Midbrain (tissue), 1 donor: Measurements from ENCODE around the gene SLC19A3.
"Not testable (repeated sequence)": the region's sequence is repeated elsewhere in the genome, so short reads cannot be mapped to it uniquely, and the experiment has no call there.

Experiments used
- DNase-seq: peaks from one replicate; lab custom pipeline; 2025; lab: John Stamatoyannopoulos, UW

Gene SLC19A3

DNA sequence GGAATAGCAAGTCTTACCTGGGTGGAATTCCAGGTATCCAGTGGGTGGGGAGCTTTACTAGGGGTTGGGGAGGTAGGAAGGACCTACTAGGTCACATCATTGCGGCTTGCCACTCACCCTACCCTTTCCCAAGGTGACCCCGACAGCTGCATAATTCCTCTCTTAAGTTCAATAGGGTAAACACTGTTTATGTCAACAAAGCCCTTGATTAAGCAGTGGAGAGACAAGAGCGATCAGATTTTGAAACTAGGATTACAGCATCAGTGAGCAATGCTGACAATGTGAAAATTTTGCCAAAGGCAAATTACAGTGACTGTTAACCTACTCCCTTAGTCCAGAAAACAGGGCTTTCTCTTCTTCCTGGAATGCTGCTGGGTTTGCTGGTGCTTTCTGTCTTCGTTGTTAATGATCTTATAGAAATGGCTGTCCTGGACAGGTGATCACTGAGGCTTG, 14.5 kb downstream of the SLC19A3 start:
- no peak for DNase-seq

DNA sequence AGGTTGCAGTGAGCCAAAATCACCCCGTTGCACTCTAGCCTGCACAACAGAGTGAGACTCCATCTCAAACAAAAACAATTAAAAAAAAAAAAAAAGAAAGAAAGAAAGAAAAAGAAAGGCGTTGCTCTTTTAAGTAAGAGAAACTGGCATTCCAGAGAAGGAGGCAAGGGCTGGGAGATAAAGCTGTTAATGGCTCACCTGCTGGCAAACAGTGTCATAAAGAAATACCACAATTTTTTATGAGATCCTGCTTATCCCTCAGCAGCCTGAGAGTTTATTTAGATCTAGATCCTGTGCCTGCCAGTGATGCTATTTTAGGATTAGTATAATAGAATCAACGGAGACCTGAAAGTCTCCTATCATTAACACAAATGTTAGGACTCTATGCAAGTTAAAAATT, 16.3 kb downstream of the SLC19A3 start:
- no peak for DNase-seq

DNA sequence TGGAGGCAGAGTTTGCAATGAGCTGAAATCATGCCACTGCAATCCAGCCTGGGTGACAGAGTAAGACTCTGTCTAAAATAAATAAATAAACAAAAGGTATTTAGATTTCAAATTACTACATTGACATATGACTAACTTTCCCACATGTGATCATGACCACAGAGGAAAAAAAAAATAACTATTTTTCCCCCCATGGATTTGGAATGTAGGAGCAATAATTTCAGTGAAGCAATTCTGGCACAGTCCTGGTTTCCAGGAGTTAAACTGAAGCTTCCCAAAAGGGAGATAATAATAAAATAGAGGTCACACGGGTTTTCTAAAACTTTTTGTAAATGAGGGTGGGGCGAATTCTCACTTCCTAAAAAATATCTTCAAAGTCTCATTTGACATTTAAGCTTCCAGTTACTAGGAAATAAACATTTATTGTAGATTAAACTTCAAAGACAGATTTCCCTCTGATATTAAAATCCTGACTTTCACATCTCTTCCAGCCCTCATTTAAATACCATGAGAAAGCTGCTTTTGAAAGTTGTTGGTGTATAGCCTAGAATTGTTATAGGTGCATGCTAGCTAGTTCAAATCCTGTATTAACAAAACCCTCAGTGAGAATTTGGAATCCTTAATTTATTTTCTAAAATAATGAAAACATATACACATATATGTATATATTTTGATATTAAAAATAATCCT, 20.7 kb downstream of the SLC19A3 start:
- no peak for DNase-seq

DNA sequence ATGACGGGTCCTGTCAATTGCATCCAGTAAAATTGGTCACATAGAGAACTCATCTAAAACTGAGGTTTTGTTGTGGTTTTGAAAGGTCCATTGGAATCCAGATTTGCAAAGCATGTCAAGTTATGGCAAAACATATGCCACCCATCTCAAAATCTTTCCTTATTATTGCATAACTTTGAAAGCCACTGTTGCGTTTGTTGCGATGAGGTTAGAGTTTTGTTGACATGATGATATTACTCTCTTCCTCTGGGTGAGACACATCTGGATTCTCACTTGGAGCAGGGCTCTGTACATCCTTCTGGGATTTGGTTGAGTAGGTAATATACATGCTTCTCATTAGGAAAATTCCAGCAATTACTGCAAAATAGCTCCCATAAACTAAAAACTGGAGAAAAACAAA, 30.6 kb downstream of the SLC19A3 start:
- DNase-seq = no peak

DNA sequence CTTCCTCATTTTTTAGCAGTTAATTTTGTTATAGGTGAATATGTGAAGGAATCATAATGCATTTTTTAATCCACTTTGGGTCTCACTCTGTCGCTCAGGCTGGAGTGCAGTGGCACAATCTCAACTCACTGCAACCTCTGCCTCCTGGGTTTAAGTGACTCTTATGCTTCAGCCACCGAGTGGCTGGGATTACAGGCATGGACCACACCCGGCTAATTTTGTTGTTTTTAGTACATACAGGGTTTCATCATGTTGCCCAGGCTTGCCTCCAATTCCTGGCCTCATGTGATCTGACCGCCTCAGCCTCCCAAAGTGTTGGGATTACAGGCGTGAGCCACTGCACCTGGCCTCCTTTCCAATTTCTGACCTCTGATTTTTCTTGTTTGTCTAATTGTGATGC, 33.6 kb downstream of the SLC19A3 start:
- no peak for DNase-seq

DNA sequence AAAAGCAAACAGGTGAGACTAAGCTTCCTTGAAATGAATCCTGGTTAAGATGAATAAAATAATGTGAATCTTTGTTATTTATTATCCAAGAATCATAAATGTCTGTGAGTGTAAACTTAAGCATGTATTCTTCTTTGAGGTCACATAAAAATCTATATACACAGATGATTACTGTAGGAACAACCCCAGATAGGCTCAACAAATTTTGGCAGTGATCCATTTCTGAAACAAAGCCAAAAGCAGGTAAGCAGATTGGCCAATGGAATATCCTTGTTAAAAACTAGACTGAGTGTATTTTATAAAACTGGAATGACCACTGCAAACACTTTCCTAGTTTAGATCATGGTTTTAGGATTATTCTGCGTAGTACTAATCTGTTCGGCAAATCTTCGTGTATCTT, 39.9 kb downstream of the SLC19A3 start:
- no peak for DNase-seq

DNA sequence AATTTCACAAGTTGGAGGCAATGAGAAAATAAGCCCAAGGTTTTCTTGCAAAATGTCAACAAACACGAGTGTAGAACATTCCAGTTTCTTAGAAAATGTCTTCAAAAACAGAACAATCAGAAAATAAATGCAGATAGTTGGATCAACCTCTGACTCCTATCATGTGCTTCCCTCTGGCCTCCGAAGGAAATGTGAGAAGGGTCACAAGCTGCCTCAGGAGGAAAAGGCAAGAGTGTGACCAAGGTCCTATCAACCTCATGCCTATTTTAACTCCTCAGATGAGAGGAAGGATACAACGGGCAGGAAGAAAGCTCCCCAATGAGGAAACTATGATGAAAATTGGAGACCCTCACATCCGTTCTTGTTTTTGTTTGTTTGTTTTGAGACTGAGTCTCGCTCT, 43.3 kb downstream of the SLC19A3 start:
- DNase-seq = no peak

DNA sequence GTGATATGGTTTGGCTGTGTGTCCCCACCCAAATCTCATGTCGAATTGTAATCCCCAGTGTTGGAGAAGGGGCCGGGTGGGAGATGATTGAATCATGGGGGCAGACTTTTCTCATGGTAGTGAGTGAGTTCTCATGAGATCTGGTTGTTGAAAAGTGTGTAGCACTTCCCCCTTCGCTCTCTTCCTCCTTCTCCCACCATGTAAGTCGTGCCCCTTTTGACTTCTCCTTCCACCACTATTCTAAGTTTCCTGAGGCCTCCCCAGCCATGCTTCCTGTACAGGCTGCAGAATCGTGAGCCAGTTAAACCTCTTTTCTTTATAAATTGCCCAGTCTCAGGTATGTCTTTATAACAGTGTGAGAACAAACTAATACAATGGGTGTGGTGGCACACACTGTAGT, 44.2 kb downstream of the SLC19A3 start:
- DNase-seq = not testable (repeated sequence)

DNA sequence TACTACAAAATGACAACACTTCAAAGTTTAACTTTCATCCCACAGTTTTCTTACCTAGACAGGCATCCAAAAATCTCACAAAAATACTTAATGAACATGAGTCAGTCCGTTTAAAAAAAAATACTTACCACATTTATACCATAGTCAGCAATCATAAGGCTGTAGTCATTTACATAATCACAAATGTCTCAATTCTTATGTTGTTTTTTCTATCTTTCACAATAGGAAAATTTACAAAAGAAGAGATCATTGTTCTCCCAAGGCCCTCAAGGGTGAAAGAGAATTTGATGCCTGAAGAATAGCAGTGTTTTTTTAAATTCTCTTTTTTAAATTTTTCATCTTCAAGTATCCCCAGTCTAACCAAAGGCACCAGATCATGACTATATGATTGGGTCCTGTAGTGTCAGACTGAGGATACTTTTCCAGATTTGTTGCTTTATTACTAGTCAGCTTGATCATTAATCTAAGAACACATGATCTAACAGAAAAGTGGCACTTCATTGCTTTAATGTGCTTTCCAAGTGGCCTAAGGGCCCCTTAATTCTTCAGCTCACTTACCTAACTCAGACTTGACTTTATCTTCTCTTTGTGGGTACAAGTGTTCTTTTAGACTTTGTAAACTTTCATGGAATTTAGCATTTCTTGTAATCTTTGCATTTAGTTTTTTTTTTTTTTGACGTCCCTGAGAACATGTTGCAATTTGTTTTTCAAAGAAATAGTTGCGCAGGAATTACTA, 46.5 kb downstream of the SLC19A3 start:
- DNase-seq = no peak

DNA sequence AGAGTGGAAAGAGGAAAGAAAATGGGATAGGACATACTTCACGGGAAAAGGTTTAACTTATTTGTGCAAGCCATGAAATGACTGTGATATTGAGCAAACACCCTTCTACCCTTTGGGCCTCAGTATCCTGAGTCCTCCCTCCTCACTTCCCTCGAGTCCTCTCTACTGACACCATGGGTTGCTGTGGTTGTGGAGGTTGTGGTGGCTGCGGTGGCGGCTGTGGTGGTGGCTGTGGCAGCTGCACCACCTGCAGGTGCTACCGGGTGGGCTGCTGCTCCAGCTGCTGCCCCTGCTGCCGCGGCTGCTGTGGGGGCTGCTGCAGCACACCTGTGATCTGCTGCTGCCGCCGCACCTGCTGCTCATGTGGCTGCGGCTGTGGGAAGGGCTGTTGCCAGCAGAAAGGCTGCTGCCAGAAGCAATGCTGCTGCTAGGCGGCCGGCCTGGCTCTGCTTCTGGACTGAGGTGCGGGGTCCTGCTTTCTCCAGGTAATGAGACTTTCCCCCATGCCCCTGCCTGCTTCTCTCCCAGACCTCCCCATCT, 51.1 kb downstream of the SLC19A3 start, which contains the start of gene SCYGR5:
TSS of gene SCYGR5 (plus strand) at position 174 of the 540 bp plus-strand sequence. CDS start at position 174, 0 bp downstream.
- not testable (repeated sequence) for DNase-seq

DNA sequence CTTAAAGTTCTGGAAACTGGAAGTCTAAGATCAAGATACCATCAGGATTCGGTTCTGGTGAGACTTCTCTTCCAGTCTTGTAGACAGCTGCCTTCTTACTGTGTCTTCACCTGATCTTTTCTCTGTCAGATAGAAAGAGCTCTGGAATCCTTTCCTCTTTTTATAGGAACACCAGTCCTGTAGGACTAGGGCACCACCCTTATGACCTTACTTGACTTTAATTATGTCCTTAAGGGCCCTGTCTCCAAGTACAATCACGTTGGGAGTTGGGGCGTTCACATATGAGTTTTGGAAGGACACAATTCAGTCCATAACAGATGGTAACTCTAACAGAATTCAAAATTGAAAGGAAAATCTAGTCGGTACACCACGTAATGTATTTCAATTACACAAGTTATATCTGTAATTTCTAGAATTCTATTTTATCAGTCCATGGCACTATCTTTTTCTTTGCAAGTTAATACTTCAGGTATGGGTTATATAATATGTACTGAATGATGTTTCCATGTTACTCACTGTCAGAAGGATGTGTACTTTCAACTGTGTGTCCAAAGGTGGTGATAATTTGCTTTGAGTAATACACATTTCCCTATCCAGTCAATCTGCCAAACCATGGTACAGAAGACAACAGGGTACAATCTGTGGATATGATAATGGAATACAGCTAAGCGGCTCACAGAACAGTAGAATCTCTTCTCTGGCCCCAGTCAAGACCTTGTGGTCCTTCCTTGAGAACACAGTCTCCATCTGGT, 52.5 kb downstream of the SLC19A3 start:
- no peak for DNase-seq

DNA sequence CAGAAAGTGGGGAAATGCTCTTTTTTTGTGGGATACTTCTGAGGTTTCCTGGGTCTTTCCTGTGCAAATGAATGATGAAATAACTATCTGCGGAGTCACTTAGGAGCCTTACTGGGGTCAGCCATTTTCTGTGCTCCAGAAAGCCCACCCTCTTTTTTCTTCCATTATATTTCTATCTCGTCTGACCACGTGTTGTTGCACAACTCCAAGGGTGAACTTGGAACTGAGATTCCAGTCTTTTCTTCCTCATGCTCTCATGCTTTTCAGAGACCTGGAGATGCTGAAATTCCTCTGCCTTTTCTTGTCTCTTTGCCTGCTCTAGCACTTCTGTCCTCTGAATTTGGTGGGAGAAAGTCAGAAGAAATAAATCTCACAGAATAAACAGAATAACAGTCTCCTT, 56.0 kb downstream of the SLC19A3 start:
- DNase-seq = no peak

DNA sequence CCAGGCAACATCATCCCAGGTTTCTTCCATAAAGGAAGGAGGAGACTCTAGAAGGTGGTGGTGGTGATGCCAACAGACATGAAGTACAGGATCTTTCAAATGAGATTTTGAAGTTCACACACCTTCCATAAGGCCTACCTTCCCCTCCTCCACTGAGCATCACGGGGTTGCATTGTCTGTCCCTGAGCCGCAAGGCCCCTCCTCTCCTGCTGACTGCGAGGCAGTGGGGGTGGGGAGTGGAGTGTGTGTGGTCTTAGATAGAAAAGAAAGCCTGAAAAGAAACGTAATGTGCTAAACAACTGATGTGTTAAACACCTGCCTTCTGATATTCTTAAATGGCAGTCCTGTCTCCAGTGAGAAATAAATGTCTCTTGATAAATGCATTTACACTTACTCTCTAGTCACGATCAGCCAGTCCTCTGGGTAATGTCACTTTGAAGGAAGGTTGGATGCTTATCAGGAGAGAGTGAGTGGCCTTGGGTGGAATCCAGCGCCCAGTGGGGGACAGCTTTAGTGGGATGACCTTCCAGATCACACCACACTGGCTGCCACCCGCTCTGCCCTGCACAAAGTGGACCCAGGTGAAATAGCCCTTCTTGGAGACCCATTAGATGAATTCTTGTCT, 56.7 kb downstream of the SLC19A3 start:
- no peak for DNase-seq

DNA sequence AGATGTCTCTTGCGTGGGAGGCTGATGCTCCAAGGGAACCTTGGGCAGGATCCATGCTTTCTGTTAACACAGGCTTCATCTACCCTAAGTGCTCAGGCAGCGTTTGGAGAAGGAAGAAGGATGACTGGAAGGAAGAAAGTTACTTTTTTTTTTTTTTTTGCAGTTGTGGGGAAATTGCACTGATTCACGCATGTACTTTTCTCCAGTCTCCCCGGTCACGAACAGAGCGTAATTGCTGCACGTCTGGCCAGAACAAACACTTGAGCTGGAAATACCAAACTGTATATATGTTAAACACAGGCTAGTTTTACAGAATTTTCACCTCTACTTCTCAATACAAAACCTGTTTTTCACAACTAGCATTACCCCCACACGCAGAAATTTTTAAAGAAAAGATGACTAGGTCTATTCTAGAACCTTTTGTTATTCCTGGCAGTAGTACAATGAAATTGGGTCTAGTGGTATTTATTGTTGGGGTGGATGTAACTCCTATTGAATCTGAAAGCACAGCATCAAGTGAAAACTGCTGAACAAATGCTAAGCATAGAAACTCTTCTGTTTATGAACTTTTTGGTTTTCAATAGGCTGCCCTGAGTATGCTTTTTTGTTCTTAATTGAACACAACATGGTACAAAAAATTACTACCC, 60.5 kb downstream of the SLC19A3 start:
- DNase-seq = no peak

DNA sequence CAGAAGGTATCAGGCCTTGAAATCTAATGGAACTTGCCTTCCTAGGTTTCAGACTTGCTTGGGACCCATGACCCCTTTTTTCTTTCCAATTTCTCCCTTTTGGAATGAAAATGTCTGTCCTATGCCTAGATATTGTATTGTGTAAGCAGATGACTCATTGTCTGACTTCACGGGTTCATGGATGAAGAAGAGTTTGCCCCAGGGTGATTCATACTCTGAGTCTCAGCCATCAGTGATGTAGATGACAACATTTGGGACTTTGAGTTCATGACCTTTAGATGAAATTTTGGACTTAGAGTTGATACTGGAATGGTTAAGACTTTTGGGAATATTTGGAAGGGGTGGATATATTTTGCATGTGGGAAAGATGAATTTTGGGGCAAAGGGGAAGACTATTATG, 62.4 kb downstream of the SLC19A3 start:
- no peak for DNase-seq

DNA sequence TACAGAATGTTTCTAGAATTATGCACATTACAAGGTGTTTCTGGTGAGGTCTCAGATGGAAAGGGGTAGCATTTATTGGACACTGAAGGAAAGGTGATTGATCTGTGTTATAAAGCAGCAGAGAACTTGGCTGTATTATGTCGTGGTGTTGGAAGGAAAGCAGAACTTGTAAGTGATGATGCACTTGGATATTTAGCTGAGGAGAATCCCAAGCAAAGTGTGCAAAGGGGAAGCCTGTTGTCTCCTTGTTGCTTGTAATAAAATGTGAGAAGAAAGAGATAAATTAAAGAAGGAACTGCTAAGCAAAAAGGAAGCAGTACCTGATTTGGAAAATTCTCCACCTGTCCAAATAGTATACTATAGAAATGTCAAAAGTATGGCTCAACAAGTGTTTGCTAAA, 63.4 kb downstream of the SLC19A3 start:
- no peak for DNase-seq

DNA sequence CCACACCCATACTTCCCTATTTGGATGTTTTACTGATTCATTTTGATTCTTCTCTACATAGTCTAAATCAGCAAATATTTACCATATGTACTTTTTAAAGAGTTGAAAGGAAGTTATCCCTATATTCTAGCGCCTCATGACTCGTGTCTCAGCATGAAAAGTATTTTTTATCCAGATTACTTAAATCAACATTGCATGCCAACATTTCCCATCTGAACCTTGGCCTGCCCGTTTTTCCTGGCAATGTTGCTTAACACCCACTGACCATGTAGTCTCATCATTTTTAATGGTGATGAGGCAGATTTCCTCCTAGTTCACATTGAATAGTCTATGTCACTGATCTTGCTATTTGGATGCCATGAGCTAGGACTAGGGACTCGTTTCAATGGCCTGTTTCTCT, 64.4 kb downstream of the SLC19A3 start:
- DNase-seq = no peak

DNA sequence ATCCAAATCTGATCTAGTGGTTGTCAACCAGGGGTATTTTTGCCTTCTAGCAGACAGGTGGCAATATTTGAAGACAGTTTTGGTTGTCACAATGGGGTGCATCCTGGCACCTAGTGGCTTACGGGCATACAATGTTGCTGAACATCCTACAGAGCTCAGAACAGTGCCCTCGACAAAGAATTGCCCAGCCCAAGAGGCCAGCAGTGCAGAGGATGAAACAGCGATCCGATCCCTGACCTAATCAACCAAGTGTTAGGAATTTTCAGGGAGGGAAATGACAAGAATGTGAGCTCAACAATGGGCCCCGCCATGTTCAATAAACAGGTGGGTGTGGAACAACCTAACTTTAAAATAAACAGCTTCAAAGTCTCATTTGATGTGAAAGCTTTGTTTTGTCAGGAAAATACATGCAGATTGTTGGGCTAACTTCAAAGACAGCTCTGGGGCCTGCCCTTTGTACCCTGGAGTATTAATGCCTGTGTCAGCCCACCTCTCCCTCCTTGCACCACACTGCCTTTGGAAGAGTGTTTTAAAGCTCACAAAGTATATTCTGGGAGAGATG, 73.8 kb downstream of the SLC19A3 start:
- no peak for DNase-seq

DNA sequence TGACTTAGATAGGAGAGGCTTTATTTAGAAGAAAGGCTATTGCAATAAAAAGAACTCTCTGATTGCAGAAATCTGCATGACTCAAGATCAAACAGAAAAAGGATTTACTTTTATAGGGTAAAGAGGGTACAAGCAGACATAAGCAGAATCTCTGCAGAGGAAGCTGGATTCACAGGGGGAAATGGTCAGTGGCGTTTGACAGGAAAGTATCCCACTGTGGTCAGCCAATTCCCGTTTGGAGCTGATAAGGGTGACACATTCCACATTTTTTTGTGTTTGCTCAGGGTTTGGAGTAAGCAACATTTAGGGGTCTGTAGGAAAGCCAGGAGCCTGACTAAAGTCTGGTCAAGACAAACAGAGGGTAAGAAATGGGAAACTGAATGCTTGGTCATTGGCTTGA, 75.2 kb downstream of the SLC19A3 start:
- DNase-seq = no peak

DNA sequence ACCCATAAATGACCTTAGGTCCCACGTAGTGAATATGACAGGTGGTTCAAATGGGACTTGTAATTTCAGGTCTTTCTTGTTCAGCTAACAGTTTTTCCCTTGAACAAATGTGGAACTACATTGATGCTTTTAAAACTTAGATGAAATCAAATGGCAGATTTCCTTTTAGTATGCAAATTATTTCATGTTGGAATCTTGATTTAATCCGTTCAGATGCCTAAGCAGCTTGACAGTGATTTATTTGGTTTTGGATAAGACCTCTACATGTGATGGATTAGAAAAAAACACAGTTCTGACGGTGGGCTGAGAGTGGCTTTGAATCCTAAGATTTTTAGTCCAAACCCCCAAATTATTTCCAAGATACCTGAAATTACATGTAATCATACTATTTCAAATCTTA, 83.6 kb downstream of the SLC19A3 start:
- DNase-seq = no peak
